Right kidney (tissue), 9 donors: Measurements from ENCODE around the gene PRICKLE1.

Source experiments
- DNase-seq: peaks from one replicate; pipeline ENCODE4 v3.0.0-alpha.2; 2016
- long read RNA-seq, 8 donors: transcript quantifications; one replicate each; lab custom pipeline, GENCODE V29; 2026

Gene PRICKLE1
- long read RNA-seq, donor 1, full-length matches to known transcripts = 10 of 22 reads
- long read RNA-seq, donor 1, partial matches to known transcripts = 12 of 22 reads
- long read RNA-seq, donor 1, other reads (novel, unspliced or antisense) = 0 of 22 reads
- long read RNA-seq, donor 2, full-length matches to known transcripts = 6 of 11 reads
- long read RNA-seq, donor 2, partial matches to known transcripts = 5 of 11 reads
- long read RNA-seq, donor 2, other reads (novel, unspliced or antisense) = 0 of 11 reads
- long read RNA-seq, donor 3, full-length matches to known transcripts = 5 of 42 reads
- long read RNA-seq, donor 3, partial matches to known transcripts = 37 of 42 reads
- long read RNA-seq, donor 3, other reads (novel, unspliced or antisense) = 0 of 42 reads
- long read RNA-seq, donor 4, full-length matches to known transcripts = 3 of 12 reads
- long read RNA-seq, donor 4, partial matches to known transcripts = 9 of 12 reads
- long read RNA-seq, donor 4, other reads (novel, unspliced or antisense) = 0 of 12 reads
- long read RNA-seq, donor 5, full-length matches to known transcripts = 8 of 15 reads
- long read RNA-seq, donor 5, partial matches to known transcripts = 7 of 15 reads
- long read RNA-seq, donor 5, other reads (novel, unspliced or antisense) = 0 of 15 reads
- long read RNA-seq, donor 6, full-length matches to known transcripts = 10 of 16 reads
- long read RNA-seq, donor 6, partial matches to known transcripts = 6 of 16 reads
- long read RNA-seq, donor 6, other reads (novel, unspliced or antisense) = 0 of 16 reads
- long read RNA-seq, donor 7, full-length matches to known transcripts = 16 of 64 reads
- long read RNA-seq, donor 7, partial matches to known transcripts = 48 of 64 reads
- long read RNA-seq, donor 7, other reads (novel, unspliced or antisense) = 0 of 64 reads
- long read RNA-seq, donor 8, full-length matches to known transcripts = 8 of 50 reads
- long read RNA-seq, donor 8, partial matches to known transcripts = 42 of 50 reads
- long read RNA-seq, donor 8, other reads (novel, unspliced or antisense) = 0 of 50 reads

GRCh38 chr12:42589465-42590329 is at the start of gene PRICKLE1:
TSS of gene PRICKLE1 (minus strand) at chr12:42589746. CDS start at chr12:42472516, 117,230 bp downstream.
- DNase-seq = peak; percentile 87

GRCh38 chr12:42638697-42639096 is 49.2 kb upstream of the PRICKLE1 start:
- DNase-seq = no peak

- DNase-seq = no peak
These were observed 48.5 kb upstream of the PRICKLE1 start for GRCh38 chr12:42638011-42638410.

GRCh38 chr12:42636993-42637392 is 47.4 kb upstream of the PRICKLE1 start:
- DNase-seq = no peak

GRCh38 chr12:42633594-42633993 is 44.0 kb upstream of the PRICKLE1 start:
- DNase-seq = no peak

- no peak for DNase-seq
These were observed 42.0 kb upstream of the PRICKLE1 start for GRCh38 chr12:42631513-42631912.

GRCh38 chr12:42630314-42630713 is 40.8 kb upstream of the PRICKLE1 start:
- DNase-seq = no peak

- DNase-seq = no peak
These were observed 37.6 kb upstream of the PRICKLE1 start for GRCh38 chr12:42627151-42627550.

- no peak for DNase-seq
These were observed 36.1 kb upstream of the PRICKLE1 start for GRCh38 chr12:42625611-42626010.

GRCh38 chr12:42617622-42618021 is 28.1 kb upstream of the PRICKLE1 start:
- no peak for DNase-seq

- no peak for DNase-seq
These were observed 25.5 kb upstream of the PRICKLE1 start for GRCh38 chr12:42615006-42615405.

GRCh38 chr12:42612231-42612613 is 22.7 kb upstream of the PRICKLE1 start:
- no peak for DNase-seq

- DNase-seq = no peak
These were observed 22.2 kb upstream of the PRICKLE1 start for GRCh38 chr12:42611571-42612230.

- no peak for DNase-seq
These were observed 20.1 kb upstream of the PRICKLE1 start for GRCh38 chr12:42609605-42610004.

GRCh38 chr12:42608196-42608825 is 18.8 kb upstream of the PRICKLE1 start:
- DNase-seq = no peak

- no peak for DNase-seq
These were observed 18.1 kb upstream of the PRICKLE1 start for GRCh38 chr12:42607584-42608058.

GRCh38 chr12:42606471-42606870 is 16.9 kb upstream of the PRICKLE1 start:
- DNase-seq = no peak

- DNase-seq = no peak
These were observed 16.1 kb upstream of the PRICKLE1 start for GRCh38 chr12:42605685-42606084.

- DNase-seq = no peak
These were observed 13.9 kb upstream of the PRICKLE1 start for GRCh38 chr12:42603246-42603990.

- DNase-seq = no peak
These were observed 4.3 kb upstream of the PRICKLE1 start for GRCh38 chr12:42593874-42594273.
